Smooth muscle cell (in vitro differentiated cells): ENCODE results near the gene TPRN. TPM values are rescaled to one million over a fixed set of nuclear protein-coding genes. Genes with fewer than 3 reads are reported as not detected.

ENCODE experiments used
- DNase-seq: peaks from one replicate; lab custom pipeline; 2025; ENCODE audit not compliant: unreplicated experiment; lab: John Stamatoyannopoulos, UW
- H2AFZ ChIP-seq: fragments of 200-600 bp; sonication (generic); 2 replicates; pipeline ENCODE4 v1.6.0; 2016; ENCODE audit warnings: antibody characterized with exemption, low read depth, mild to moderate bottlenecking
- H3F3A ChIP-seq: fragments of 200-600 bp; sonication (generic); 2 replicates; pipeline ENCODE4 v1.6.0; 2017; ENCODE audit warnings: antibody characterized with exemption, low read depth
- H3K27ac ChIP-seq: fragments of 200-600 bp; sonication (generic); 2 replicates; pipeline ENCODE4 v1.5.1; 2016; ENCODE audit warnings: low read depth, mild to moderate bottlenecking
- H3K27me3 ChIP-seq: fragments of 200-600 bp; sonication (generic); 2 replicates; pipeline ENCODE4 v1.6.1; 2016; ENCODE audit warnings: low read depth, mild to moderate bottlenecking
- H3K36me3 ChIP-seq: fragments of 200-600 bp; sonication (generic); 2 replicates; pipeline ENCODE4 v1.5.1; 2016; ENCODE audit warnings: low read depth
- H3K4me1 ChIP-seq: fragments of 200-600 bp; sonication (generic); 2 replicates; pipeline ENCODE4 v1.5.1; 2016; ENCODE audit warnings: low read depth
- H3K4me2 ChIP-seq: fragments of 200-600 bp; sonication (generic); 2 replicates; pipeline ENCODE4 v1.6.0; 2016; ENCODE audit warnings: mild to moderate bottlenecking
- H3K4me3 ChIP-seq: fragments of 200-600 bp; sonication (generic); 2 replicates; pipeline ENCODE4 v1.5.1; 2016; ENCODE audit warnings: mild to moderate bottlenecking
- H3K79me2 ChIP-seq: fragments of 200-600 bp; sonication (generic); 2 replicates; pipeline ENCODE4 v1.6.0; 2016; ENCODE audit warnings: low read depth, mild to moderate bottlenecking
- H3K9ac ChIP-seq: fragments of 200-600 bp; sonication (generic); 2 replicates; pipeline ENCODE4 v1.6.0; 2016; ENCODE audit warnings: low read depth
- H3K9me3 ChIP-seq: fragments of 200-600 bp; sonication (generic); replicated peaks from 2 replicates; pipeline ENCODE4 v1.5.1; 2016; ENCODE audit warnings: low read depth
- H4K20me1 ChIP-seq: fragments of 200-600 bp; sonication (generic); 2 replicates; pipeline ENCODE4 v1.6.0; 2016; ENCODE audit warnings: low read depth
- WGBS: methylation state at CpG from one replicate; pipeline ENCODE4 v1.1.7; 2016; ENCODE audit warnings: low lambda C conversion rate; 5-methylcytosine and 5-hydroxymethylcytosine counted together
- polyA plus RNA-seq: library from polyadenylated mRNA; unstranded; fragments of >200 nt; fragmentation: Nextera tagmentation; extraction: Ambion mirVana; gene quantifications from 2 replicates; pipeline ENCODE4 v1.2.1, GENCODE V29; 2016
- total RNA-seq: library from RNA; depleted of rRNA; stranded (reverse); fragments of >200 nt; gene quantifications from 2 replicates; pipeline ENCODE4 v1.2.3, GENCODE V29; 2014
- TF ChIP-seq, protein P1 (sequence below): fragments of 200-600 bp; sonication (generic); IDR thresholded peaks from 2 replicates; pipeline ENCODE4 v1.5.1; 2017; ENCODE audit warnings: borderline replicate concordance, mild to moderate bottlenecking, antibody characterized with exemption; ENCODE audit not compliant: insufficient read depth, poor library complexity, severe bottlenecking

The TPRN gene
- total and polyA plus RNA-seq, 2 experiments from 2014 or later = 4.0 to 19.0 TPM

DNA sequence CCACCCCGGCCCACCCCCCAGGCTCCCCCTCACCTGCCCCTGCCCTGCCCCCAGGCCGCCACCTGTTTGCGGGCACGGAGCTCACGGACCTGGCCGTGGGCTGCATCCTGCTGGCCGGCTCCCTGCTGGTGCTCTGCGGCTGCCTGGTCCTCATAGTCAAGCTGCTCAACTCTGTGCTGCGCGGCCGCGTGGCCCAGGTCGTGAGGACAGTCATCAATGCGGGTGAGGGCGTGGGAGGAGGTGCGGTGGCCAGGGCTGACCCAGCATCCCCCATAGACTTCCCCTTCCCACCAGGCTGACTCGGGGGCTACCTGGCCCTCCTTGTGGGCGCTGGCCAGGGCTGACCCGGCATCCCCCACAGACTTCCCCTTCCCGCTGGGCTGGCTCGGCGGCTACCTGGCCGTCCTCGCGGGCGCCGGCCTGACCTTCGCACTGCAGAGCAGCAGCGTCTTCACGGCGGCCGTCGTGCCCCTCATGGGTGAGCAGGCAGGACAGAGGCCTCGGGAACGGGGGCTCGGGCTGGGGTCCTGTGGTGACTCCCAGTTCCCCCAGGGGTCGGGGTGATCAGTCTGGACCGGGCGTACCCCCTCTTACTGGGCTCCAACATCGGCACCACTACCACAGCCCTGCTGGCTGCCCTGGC lies 33.6 kb upstream of the TPRN start:
- 91% methylated on average over 40 of the region's 40 CpGs for WGBS
- Histone ChIP-seq H3K9me3 (no peaks in the 10 kb centered on the region), H3K4me2 (no peak overlapping the region), H2AFZ (no peak overlapping the region), H3K27me3 (no peaks in the 10 kb centered on the region), H3K4me1 (peaks cover 7% of the 10 kb centered on the region), H3K27ac (no peak overlapping the region), H3K9ac (no peak overlapping the region), H3F3A (no peaks in the 10 kb centered on the region), H3K4me3 (no peak overlapping the region), H4K20me1 (peaks cover 16% of the 10 kb centered on the region), H3K36me3 (no peaks in the 10 kb centered on the region), H3K79me2 (peaks cover 9% of the 10 kb centered on the region)
- no peak for DNase-seq
- TF ChIP-seq, protein P1, sequence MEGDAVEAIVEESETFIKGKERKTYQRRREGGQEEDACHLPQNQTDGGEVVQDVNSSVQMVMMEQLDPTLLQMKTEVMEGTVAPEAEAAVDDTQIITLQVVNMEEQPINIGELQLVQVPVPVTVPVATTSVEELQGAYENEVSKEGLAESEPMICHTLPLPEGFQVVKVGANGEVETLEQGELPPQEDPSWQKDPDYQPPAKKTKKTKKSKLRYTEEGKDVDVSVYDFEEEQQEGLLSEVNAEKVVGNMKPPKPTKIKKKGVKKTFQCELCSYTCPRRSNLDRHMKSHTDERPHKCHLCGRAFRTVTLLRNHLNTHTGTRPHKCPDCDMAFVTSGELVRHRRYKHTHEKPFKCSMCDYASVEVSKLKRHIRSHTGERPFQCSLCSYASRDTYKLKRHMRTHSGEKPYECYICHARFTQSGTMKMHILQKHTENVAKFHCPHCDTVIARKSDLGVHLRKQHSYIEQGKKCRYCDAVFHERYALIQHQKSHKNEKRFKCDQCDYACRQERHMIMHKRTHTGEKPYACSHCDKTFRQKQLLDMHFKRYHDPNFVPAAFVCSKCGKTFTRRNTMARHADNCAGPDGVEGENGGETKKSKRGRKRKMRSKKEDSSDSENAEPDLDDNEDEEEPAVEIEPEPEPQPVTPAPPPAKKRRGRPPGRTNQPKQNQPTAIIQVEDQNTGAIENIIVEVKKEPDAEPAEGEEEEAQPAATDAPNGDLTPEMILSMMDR = no peak

DNA sequence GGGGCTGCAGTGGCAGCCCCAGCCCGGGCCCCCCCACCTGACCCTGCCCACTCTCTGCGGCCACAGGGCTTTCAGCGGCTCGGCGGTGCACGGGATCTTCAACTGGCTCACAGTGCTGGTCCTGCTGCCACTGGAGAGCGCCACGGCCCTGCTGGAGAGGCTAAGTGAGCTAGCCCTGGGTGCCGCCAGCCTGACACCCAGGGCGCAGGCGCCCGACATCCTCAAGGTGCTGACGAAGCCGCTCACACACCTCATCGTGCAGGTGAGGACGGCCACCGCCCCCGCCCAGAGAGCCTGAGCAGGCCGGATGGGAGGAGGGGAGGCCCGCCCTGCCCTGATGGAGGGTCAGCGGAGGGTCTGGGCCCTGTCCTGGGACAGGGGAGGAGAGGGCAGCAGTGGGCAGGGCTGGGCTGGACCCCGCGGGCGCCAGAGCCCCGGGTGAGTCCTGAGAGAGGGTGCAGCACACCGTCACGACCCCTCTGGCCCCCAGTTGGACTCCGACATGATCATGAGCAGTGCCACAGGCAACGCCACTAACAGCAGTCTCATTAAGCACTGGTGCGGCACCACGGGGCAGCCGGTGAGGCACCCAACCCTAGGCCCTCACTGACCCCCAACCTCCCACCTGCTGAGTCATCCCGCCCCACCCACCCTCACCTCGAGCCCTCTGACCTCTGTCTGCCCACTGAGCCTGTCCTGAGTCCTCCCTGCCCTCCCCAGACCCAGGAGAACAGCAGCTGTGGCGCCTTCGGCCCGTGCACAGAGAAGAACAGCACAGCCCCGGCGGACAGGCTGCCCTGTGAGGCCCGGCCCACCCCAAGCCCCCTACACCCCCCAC lies 32.8 kb upstream of the TPRN start:
- no peak overlapping the region for H3K4me3 ChIP-seq
- TF ChIP-seq, protein P1 = no peak
- no peaks in the 10 kb centered on the region for H3F3A ChIP-seq
- H3K9me3 ChIP-seq = no peaks in the 10 kb centered on the region
- no peak overlapping the region for H3K9ac ChIP-seq
- peaks cover 16% of the 10 kb centered on the region for H4K20me1 ChIP-seq
- H3K4me2 ChIP-seq = no peak overlapping the region
- no peak for DNase-seq
- no peaks in the 10 kb centered on the region for H3K36me3 ChIP-seq
- 91% methylated on average over 19 of the region's 40 CpGs for WGBS
- peaks cover 7% of the 10 kb centered on the region for H3K4me1 ChIP-seq
- H3K27ac ChIP-seq = no peak overlapping the region
- no peaks in the 10 kb centered on the region for H3K27me3 ChIP-seq
- H2AFZ ChIP-seq = no peak overlapping the region
- H3K79me2 ChIP-seq = peaks cover 1% of the 10 kb centered on the region

DNA sequence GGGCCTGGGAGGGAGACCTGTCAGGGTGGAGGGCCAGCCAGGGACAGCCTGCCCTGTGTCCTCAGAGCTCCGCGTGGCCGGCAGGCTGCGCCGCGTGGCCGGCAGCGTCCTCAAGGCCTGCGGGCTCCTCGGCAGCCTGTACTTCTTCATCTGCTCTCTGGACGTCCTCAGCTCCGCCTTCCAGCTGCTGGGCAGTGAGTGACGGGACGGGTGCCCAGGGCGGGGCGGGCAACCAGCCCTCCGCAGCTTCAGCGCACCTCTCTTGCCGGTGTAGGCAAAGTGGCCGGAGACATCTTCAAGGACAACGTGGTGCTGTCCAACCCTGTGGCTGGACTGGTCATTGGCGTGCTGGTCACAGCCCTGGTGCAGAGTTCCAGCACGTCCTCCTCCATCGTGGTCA lies 32.0 kb upstream of the TPRN start:
- Histone ChIP-seq H3K27me3 (no peaks in the 10 kb centered on the region), H4K20me1 (peaks cover 12% of the 10 kb centered on the region), H3K9me3 (no peaks in the 10 kb centered on the region), H3K79me2 (no peaks in the 10 kb centered on the region), H3K27ac (no peak overlapping the region), H3K4me1 (peaks cover 7% of the 10 kb centered on the region), H2AFZ (no peak overlapping the region), H3K4me2 (no peak overlapping the region), H3K36me3 (no peaks in the 10 kb centered on the region), H3F3A (no peaks in the 10 kb centered on the region), H3K9ac (no peak overlapping the region), H3K4me3 (no peak overlapping the region)
- TF ChIP-seq, protein P1 = no peak
- WGBS = 95% methylated on average over 24 of the region's 24 CpGs
- DNase-seq = no peak
